GM23338 (cell line): ENCODE measurements around the gene GRK2. TPM values are rescaled to one million over a fixed set of nuclear protein-coding genes. Genes with fewer than 3 reads are reported as not detected.

Source experiments
- ATAC-seq: fragments of 200-7000 bp; cut with Tn5 transposase; 3 replicates; pipeline ENCODE4 v1.9.1; 2020
- DNase-seq: peaks from one replicate; pipeline ENCODE4 v3.0.0-alpha.2; 2015; ENCODE audit warnings: low spot score
- H2AFZ ChIP-seq: fragments of 200-600 bp; sonication (generic); 2 replicates; pipeline ENCODE4 v1.8.0; 2016; ENCODE audit warnings: antibody characterized with exemption, mild to moderate bottlenecking, moderate library complexity
- H3F3A ChIP-seq: fragments of 200-600 bp; sonication (generic); replicated peaks from 2 replicates; pipeline ENCODE4 v1.8.0; 2017; ENCODE audit warnings: antibody characterized with exemption, mixed run types, low read depth
- H3K27ac ChIP-seq: fragments of 200-600 bp; sonication (generic); 2 replicates; pipeline ENCODE4 v1.6.1; 2016; ENCODE audit warnings: low read depth
- H3K27me3 ChIP-seq: fragments of 200-600 bp; sonication (generic); 2 replicates; pipeline ENCODE4 v1.8.0; 2016; ENCODE audit warnings: mild to moderate bottlenecking, mixed run types, moderate library complexity; ENCODE audit not compliant: insufficient read depth
- H3K36me3 ChIP-seq: fragments of 200-600 bp; sonication (generic); 2 replicates; pipeline ENCODE4 v1.8.0; 2016; ENCODE audit warnings: mild to moderate bottlenecking; ENCODE audit not compliant: insufficient read depth
- H3K4me1 ChIP-seq: fragments of 200-600 bp; sonication (generic); 2 replicates; pipeline ENCODE4 v1.8.0; 2016; ENCODE audit warnings: mild to moderate bottlenecking, moderate library complexity; ENCODE audit not compliant: insufficient read depth
- H3K4me2 ChIP-seq: fragments of 200-600 bp; sonication (generic); 2 replicates; pipeline ENCODE4 v1.7.1; 2017; ENCODE audit warnings: mixed run types
- H3K4me3 ChIP-seq: fragments of 200-600 bp; sonication (generic); 2 replicates; pipeline ENCODE4 v1.6.1; 2016; ENCODE audit warnings: mixed run types
- H3K79me2 ChIP-seq: fragments of 200-600 bp; sonication (generic); replicated peaks from 2 replicates; pipeline ENCODE4 v1.8.0; 2017; ENCODE audit warnings: mild to moderate bottlenecking; ENCODE audit not compliant: insufficient read depth
- H3K9me2 ChIP-seq: fragments of 200-600 bp; sonication (generic); 2 replicates; pipeline ENCODE4 v1.8.0; 2017; ENCODE audit not compliant: insufficient read depth
- H4K20me1 ChIP-seq: fragments of 200-600 bp; sonication (generic); replicated peaks from 2 replicates; pipeline ENCODE4 v1.8.0; 2017; ENCODE audit warnings: mild to moderate bottlenecking; ENCODE audit not compliant: insufficient read depth
- H3K27ac Mint-ChIP-seq: 2 replicates; pipeline ENCODE4 v1.8.0; 2020; ENCODE audit warnings: inconsistent platforms, mild to moderate bottlenecking, moderate library complexity, mixed read lengths
- H3K27me3 Mint-ChIP-seq: 3 replicates; pipeline ENCODE4 v1.8.0; 2022; ENCODE audit warnings: low read depth, mild to moderate bottlenecking, moderate library complexity, mixed read lengths, inconsistent platforms; ENCODE audit not compliant: insufficient read depth, poor library complexity
- H3K36me3 Mint-ChIP-seq: 3 replicates; pipeline ENCODE4 v1.8.0; 2021; ENCODE audit warnings: low read depth, mild to moderate bottlenecking, inconsistent platforms, moderate library complexity, mixed read lengths
- H3K4me1 Mint-ChIP-seq: 3 replicates; pipeline ENCODE4 v1.8.0; 2020; ENCODE audit warnings: mild to moderate bottlenecking, inconsistent platforms, mixed read lengths
- H3K4me3 Mint-ChIP-seq: 3 replicates; pipeline ENCODE4 v1.8.0; 2021; ENCODE audit warnings: moderate library complexity, mild to moderate bottlenecking, inconsistent platforms, mixed read lengths
- H3K9me3 Mint-ChIP-seq: 3 replicates; pipeline ENCODE4 v1.8.0; 2020; ENCODE audit warnings: moderate library complexity, mild to moderate bottlenecking, inconsistent platforms, mixed read lengths
- CREB1 ChIP-seq: fragments of 250-450 bp; sonication (Bioruptor Pico); IDR thresholded peaks from 2 replicates; pipeline ENCODE4 v1.5.0; 2020; ENCODE audit warnings: low read depth, mild to moderate bottlenecking, moderate library complexity
- EZH2phosphoT487 ChIP-seq: fragments of 200-600 bp; sonication (generic); IDR thresholded peaks from one replicate; pipeline ENCODE4 v1.8.1; 2018; ENCODE audit warnings: antibody characterized with exemption; ENCODE audit not compliant: unreplicated experiment
- JUNB ChIP-seq: IDR thresholded peaks from one replicate; pipeline ENCODE4 v1.6.1; 2016; ENCODE audit warnings: antibody characterized with exemption; ENCODE audit not compliant: unreplicated experiment
- ZNF114 ChIP-seq: fragments of 250-450 bp; sonication (Bioruptor Pico); IDR thresholded peaks from 2 replicates; pipeline ENCODE4 v1.5.0; 2020; ENCODE audit warnings: mild to moderate bottlenecking, moderate library complexity
- ZNF331 ChIP-seq: fragments of 250-450 bp; sonication (Bioruptor Pico); IDR thresholded peaks from 2 replicates; pipeline ENCODE4 v1.5.0; 2020; ENCODE audit warnings: low read depth, mild to moderate bottlenecking, moderate library complexity
- polyA plus RNA-seq: library from polyadenylated mRNA; unstranded; fragments of >200 nt; fragmentation: Nextera tagmentation; extraction: Ambion mirVana; gene quantifications from 2 replicates; pipeline ENCODE4 v1.2.1, GENCODE V29; 2016
- total RNA-seq: library from RNA; depleted of rRNA; stranded (reverse); fragments of >200 nt; shearing (Covaris generic); gene quantifications from 2 replicates; pipeline ENCODE4 v1.2.3, GENCODE V29; 2014
- TF ChIP-seq, protein P1 (sequence below): fragments of 250-450 bp; sonication (Bioruptor Pico); IDR thresholded peaks from 2 replicates; pipeline ENCODE4 v1.5.0; 2020; ENCODE audit warnings: mild to moderate bottlenecking, moderate library complexity
- TF ChIP-seq, protein P2 (sequence below): IDR thresholded peaks from one replicate; pipeline ENCODE4 v1.6.1; 2018; ENCODE audit warnings: antibody characterized with exemption; ENCODE audit not compliant: unreplicated experiment

GRK2 gene
- total and polyA plus RNA-seq, 2 experiments from 2014 or later: 19.5 to 72.5 TPM

DNA sequence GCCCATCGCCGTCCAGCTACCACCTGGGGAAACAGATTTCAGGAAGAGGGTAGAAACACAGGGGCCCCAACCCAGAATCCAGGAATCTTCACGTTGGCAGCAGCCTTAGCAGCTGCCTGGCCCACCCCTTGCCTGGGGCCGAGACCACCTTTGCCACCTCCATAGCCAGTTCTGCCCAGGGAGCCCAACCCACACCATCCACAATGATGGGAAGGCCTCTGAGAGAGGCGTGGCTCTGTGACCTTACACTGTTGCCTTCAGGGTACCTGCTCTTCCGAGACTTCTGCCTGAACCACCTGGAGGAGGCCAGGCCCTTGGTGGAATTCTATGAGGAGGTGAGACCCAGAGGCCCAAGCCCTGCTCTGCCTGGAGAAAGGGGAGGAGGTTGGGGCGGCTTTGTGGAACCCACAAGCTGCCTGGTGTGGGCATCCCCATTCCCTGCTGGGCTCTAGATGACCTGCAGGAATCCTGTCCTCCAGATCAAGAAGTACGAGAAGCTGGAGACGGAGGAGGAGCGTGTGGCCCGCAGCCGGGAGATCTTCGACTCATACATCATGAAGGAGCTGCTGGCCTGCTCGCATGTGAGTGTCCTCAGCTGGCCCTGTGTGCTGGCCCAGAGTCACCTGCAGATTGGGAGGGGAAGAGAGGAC, 12.8 kb downstream of the GRK2 start:
- Mint-ChIP-seq H3K27me3 (peaks cover 11% of the 10 kb centered on the region), H3K36me3 (peaks cover 32% of the 10 kb centered on the region), H3K27ac (no peak overlapping the region), H3K4me1 (peaks cover 25% of the 10 kb centered on the region), H3K9me3 (no peaks in the 10 kb centered on the region), H3K4me3 (no peak overlapping the region)
- peaks cover 7% of the 10 kb centered on the region for H3K36me3 ChIP-seq
- no peaks in the 10 kb centered on the region; the same call in 1 of the 2 replicates for H4K20me1 ChIP-seq
- TF ChIP-seq ZNF331: no peak
- no peak for TF ChIP-seq JUNB
- no peak for TF ChIP-seq CREB1 (CRISPR knock-in tag)
- TF ChIP-seq, protein P1, sequence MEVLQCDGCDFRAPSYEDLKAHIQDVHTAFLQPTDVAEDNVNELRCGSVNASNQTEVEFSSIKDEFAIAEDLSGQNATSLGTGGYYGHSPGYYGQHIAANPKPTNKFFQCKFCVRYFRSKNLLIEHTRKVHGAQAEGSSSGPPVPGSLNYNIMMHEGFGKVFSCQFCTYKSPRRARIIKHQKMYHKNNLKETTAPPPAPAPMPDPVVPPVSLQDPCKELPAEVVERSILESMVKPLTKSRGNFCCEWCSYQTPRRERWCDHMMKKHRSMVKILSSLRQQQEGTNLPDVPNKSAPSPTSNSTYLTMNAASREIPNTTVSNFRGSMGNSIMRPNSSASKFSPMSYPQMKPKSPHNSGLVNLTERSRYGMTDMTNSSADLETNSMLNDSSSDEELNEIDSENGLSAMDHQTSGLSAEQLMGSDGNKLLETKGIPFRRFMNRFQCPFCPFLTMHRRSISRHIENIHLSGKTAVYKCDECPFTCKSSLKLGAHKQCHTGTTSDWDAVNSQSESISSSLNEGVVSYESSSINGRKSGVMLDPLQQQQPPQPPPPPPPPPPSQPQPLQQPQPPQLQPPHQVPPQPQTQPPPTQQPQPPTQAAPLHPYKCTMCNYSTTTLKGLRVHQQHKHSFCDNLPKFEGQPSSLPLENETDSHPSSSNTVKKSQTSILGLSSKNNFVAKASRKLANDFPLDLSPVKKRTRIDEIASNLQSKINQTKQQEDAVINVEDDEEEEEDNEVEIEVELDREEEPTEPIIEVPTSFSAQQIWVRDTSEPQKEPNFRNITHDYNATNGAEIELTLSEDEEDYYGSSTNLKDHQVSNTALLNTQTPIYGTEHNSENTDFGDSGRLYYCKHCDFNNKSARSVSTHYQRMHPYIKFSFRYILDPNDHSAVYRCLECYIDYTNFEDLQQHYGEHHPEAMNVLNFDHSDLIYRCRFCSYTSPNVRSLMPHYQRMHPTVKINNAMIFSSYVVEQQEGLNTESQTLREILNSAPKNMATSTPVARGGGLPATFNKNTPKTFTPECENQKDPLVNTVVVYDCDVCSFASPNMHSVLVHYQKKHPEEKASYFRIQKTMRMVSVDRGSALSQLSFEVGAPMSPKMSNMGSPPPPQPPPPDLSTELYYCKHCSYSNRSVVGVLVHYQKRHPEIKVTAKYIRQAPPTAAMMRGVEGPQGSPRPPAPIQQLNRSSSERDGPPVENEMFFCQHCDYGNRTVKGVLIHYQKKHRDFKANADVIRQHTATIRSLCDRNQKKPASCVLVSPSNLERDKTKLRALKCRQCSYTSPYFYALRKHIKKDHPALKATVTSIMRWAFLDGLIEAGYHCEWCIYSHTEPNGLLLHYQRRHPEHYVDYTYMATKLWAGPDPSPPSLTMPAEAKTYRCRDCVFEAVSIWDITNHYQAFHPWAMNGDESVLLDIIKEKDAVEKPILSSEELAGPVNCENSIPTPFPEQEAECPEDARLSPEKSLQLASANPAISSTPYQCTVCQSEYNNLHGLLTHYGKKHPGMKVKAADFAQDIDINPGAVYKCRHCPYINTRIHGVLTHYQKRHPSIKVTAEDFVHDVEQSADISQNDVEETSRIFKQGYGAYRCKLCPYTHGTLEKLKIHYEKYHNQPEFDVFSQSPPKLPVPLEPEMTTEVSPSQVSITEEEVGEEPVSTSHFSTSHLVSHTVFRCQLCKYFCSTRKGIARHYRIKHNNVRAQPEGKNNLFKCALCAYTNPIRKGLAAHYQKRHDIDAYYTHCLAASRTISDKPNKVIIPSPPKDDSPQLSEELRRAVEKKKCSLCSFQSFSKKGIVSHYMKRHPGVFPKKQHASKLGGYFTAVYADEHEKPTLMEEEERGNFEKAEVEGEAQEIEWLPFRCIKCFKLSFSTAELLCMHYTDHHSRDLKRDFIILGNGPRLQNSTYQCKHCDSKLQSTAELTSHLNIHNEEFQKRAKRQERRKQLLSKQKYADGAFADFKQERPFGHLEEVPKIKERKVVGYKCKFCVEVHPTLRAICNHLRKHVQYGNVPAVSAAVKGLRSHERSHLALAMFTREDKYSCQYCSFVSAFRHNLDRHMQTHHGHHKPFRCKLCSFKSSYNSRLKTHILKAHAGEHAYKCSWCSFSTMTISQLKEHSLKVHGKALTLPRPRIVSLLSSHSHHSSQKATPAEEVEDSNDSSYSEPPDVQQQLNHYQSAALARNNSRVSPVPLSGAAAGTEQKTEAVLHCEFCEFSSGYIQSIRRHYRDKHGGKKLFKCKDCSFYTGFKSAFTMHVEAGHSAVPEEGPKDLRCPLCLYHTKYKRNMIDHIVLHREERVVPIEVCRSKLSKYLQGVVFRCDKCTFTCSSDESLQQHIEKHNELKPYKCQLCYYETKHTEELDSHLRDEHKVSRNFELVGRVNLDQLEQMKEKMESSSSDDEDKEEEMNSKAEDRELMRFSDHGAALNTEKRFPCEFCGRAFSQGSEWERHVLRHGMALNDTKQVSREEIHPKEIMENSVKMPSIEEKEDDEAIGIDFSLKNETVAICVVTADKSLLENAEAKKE (CRISPR knock-in tag): no peak
- no peak for TF ChIP-seq EZH2phosphoT487
- no peak for TF ChIP-seq ZNF114 (CRISPR knock-in tag)
- TF ChIP-seq, protein P2, sequence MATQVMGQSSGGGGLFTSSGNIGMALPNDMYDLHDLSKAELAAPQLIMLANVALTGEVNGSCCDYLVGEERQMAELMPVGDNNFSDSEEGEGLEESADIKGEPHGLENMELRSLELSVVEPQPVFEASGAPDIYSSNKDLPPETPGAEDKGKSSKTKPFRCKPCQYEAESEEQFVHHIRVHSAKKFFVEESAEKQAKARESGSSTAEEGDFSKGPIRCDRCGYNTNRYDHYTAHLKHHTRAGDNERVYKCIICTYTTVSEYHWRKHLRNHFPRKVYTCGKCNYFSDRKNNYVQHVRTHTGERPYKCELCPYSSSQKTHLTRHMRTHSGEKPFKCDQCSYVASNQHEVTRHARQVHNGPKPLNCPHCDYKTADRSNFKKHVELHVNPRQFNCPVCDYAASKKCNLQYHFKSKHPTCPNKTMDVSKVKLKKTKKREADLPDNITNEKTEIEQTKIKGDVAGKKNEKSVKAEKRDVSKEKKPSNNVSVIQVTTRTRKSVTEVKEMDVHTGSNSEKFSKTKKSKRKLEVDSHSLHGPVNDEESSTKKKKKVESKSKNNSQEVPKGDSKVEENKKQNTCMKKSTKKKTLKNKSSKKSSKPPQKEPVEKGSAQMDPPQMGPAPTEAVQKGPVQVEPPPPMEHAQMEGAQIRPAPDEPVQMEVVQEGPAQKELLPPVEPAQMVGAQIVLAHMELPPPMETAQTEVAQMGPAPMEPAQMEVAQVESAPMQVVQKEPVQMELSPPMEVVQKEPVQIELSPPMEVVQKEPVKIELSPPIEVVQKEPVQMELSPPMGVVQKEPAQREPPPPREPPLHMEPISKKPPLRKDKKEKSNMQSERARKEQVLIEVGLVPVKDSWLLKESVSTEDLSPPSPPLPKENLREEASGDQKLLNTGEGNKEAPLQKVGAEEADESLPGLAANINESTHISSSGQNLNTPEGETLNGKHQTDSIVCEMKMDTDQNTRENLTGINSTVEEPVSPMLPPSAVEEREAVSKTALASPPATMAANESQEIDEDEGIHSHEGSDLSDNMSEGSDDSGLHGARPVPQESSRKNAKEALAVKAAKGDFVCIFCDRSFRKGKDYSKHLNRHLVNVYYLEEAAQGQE: no peak
- H3K27ac ChIP-seq: no peak overlapping the region
- no peak for ATAC-seq
- no peak for DNase-seq
- no peak overlapping the region for H3K4me3 ChIP-seq
- peaks cover 20% of the 10 kb centered on the region for H3K79me2 ChIP-seq
- no peak overlapping the region for H3K4me2 ChIP-seq
- peaks cover 12% of the 10 kb centered on the region; the same call in 1 of the 2 replicates for H3K4me1 ChIP-seq
- peaks cover 11% of the 10 kb centered on the region for H3F3A ChIP-seq
- no peak overlapping the region for H2AFZ ChIP-seq
- H3K9me2 ChIP-seq: no peaks in the 10 kb centered on the region
- H3K27me3 ChIP-seq: no peaks in the 10 kb centered on the region
